Liver (tissue), 9 donors: ENCODE measurements around the gene SEMA4F. TPM values are rescaled to one million over a fixed set of nuclear protein-coding genes. Genes with fewer than 3 reads are reported as not detected.

Source experiments
- DNase-seq: peaks from one replicate; pipeline ENCODE4 v3.0.0-alpha.2; 2017; ENCODE audit warnings: low spot score
- H3K27ac ChIP-seq, 2 donors: one replicate each; pipeline ENCODE4 v1.7.0; 2013; ENCODE audit warnings: inconsistent platforms in 2 of 2, low read length in 2 of 2, control low read depth in 1 of 2, low read depth in 1 of 2, mild to moderate bottlenecking in 1 of 2
- H3K27me3 ChIP-seq, 4 donors: one replicate each; pipeline versions ENCODE4 v1.6.1 to v1.7.0; 2013; ENCODE audit warnings: low read length in 3 of 4, inconsistent platforms in 1 of 4, mild to moderate bottlenecking in 1 of 4, moderate library complexity in 1 of 4; ENCODE audit not compliant: control insufficient read depth in 4 of 4, insufficient read depth in 4 of 4
- H3K36me3 ChIP-seq, 4 donors: one replicate each; pipeline versions ENCODE4 v1.6.1 to v1.7.0; 2013; ENCODE audit warnings: low read length in 3 of 4, mild to moderate bottlenecking in 3 of 4, low read depth in 1 of 4, moderate library complexity in 1 of 4; ENCODE audit not compliant: control insufficient read depth in 4 of 4, insufficient read depth in 3 of 4
- H3K4me1 ChIP-seq, 4 donors: one replicate each; pipeline versions ENCODE4 v1.6.1 to v1.7.0; 2013; ENCODE audit warnings: low read length in 3 of 4, mild to moderate bottlenecking in 3 of 4, moderate library complexity in 1 of 4; ENCODE audit not compliant: control insufficient read depth in 4 of 4, insufficient read depth in 4 of 4
- H3K4me3 ChIP-seq, 3 donors: one replicate each; pipeline versions ENCODE4 v1.6.1 to v1.7.0; 2013; ENCODE audit warnings: low read length in 3 of 3, control low read depth in 1 of 3, low read depth in 1 of 3, mild to moderate bottlenecking in 1 of 3
- H3K9ac ChIP-seq, 2 donors: one replicate each; pipeline ENCODE4 v1.7.0; 2013; ENCODE audit warnings: low read length in 2 of 2, mild to moderate bottlenecking in 2 of 2, moderate library complexity in 2 of 2, control low read depth in 1 of 2, low read depth in 1 of 2
- H3K9me3 ChIP-seq, 4 donors: one replicate each; pipeline versions ENCODE4 v1.6.1 to v1.7.0; 2013; ENCODE audit warnings: low read length in 3 of 4; ENCODE audit not compliant: control insufficient read depth in 4 of 4
- EGR1 ChIP-seq, 2 donors: IDR thresholded peaks; 2 replicates each; pipeline ENCODE4 v1.6.1; 2016 to 2018; ENCODE audit warnings: antibody characterized with exemption in 2 of 2, low read depth in 2 of 2
- FOXA1 ChIP-seq: IDR thresholded peaks from 2 replicates; pipeline ENCODE4 v1.6.1; 2016; ENCODE audit warnings: antibody characterized with exemption
- FOXA2 ChIP-seq: IDR thresholded peaks from 2 replicates; pipeline ENCODE4 v1.6.1; 2016; ENCODE audit warnings: antibody characterized with exemption
- GABPA ChIP-seq, 2 donors: IDR thresholded peaks in 1 of 2; conservative IDR thresholded peaks in 1 of 2; 2 replicates each; pipeline ENCODE4 v1.6.1; 2016; ENCODE audit warnings: antibody characterized with exemption in 2 of 2, mild to moderate bottlenecking in 1 of 2, moderate library complexity in 1 of 2
- HNF4A ChIP-seq, 2 donors: conservative IDR thresholded peaks; 2 replicates each; pipeline ENCODE4 v1.6.1; 2016; ENCODE audit warnings: antibody characterized with exemption in 2 of 2, mild to moderate bottlenecking in 2 of 2
- HNF4G ChIP-seq: IDR thresholded peaks from 2 replicates; pipeline ENCODE4 v1.6.1; 2016; ENCODE audit warnings: antibody characterized with exemption
- JUND ChIP-seq, 2 donors: IDR thresholded peaks; 2 replicates each; pipeline ENCODE4 v1.6.1; 2016; ENCODE audit warnings: antibody characterized with exemption in 2 of 2
- NR2F2 ChIP-seq: IDR thresholded peaks from 2 replicates; pipeline ENCODE4 v1.6.1; 2016; ENCODE audit warnings: antibody characterized with exemption
- RAD21 ChIP-seq, 2 donors: IDR thresholded peaks; 2 replicates each; pipeline ENCODE4 v1.6.1; 2016; ENCODE audit warnings: antibody characterized with exemption in 2 of 2, mild to moderate bottlenecking in 2 of 2
- REST ChIP-seq: IDR thresholded peaks from 2 replicates; pipeline ENCODE4 v1.6.1; 2016; ENCODE audit warnings: antibody characterized with exemption, mild to moderate bottlenecking
- SP1 ChIP-seq: IDR thresholded peaks from 2 replicates; pipeline ENCODE4 v1.6.1; 2018; ENCODE audit warnings: antibody characterized with exemption, mild to moderate bottlenecking
- TAF1 ChIP-seq: conservative IDR thresholded peaks from 2 replicates; pipeline ENCODE4 v1.6.1; 2016; ENCODE audit warnings: antibody characterized with exemption, mild to moderate bottlenecking
- YY1 ChIP-seq: IDR thresholded peaks from 2 replicates; pipeline ENCODE4 v1.6.1; 2016; ENCODE audit warnings: antibody characterized with exemption, mild to moderate bottlenecking
- ZBTB33 ChIP-seq: IDR thresholded peaks from 2 replicates; pipeline ENCODE4 v1.6.1; 2016; ENCODE audit warnings: antibody characterized with exemption
- WGBS: extraction: QIAGEN DNeasy Blood & Tissue Kit; methylation state at CpG from one replicate; pipeline ENCODE4 v1.1.7; 2013; 5-methylcytosine and 5-hydroxymethylcytosine counted together
- polyA plus RNA-seq, 2 donors: library from polyadenylated mRNA; stranded (reverse) in 1 of 2; unstranded in 1 of 2; fragments of 200-250 nt in 1 of 2; fragments of >200 nt in 1 of 2; fragmentation: Nextera tagmentation in 1 of 2; extraction: Ambion mirVana in 1 of 2; gene quantifications; one replicate each; pipeline versions ENCODE4 v1.2.1 to v1.2.3, GENCODE V29; 2013 to 2015
- total RNA-seq, 2 donors: library from RNA; depleted of rRNA; stranded (reverse); fragments of >200 nt; gene quantifications; one replicate each; pipeline ENCODE4 v1.2.3, GENCODE V29; 2014
- TF ChIP-seq, protein P1 (sequence below): IDR thresholded peaks from 2 replicates; pipeline ENCODE4 v1.6.1; 2016; ENCODE audit warnings: antibody characterized with exemption
- TF ChIP-seq, protein P2 (sequence below): IDR thresholded peaks from 2 replicates; pipeline ENCODE4 v1.6.1; 2016; ENCODE audit warnings: antibody characterized with exemption
- TF ChIP-seq, protein P3 (sequence below): fragments of 150-350 bp; IDR thresholded peaks from 2 replicates; pipeline ENCODE4 v1.5.1; 2017; ENCODE audit warnings: improper control_type of control experiment, low read depth, low read length; ENCODE audit not compliant: missing input control
- donor health status: healthy.
- donor health status: healthy.
- donor health status: healthy.
- donor health status: healthy.
- donor health status: healthy.

Gene SEMA4F
- total and polyA plus RNA-seq, 4 donors, result 0.57 to 1.1 (median 0.96) TPM

DNA sequence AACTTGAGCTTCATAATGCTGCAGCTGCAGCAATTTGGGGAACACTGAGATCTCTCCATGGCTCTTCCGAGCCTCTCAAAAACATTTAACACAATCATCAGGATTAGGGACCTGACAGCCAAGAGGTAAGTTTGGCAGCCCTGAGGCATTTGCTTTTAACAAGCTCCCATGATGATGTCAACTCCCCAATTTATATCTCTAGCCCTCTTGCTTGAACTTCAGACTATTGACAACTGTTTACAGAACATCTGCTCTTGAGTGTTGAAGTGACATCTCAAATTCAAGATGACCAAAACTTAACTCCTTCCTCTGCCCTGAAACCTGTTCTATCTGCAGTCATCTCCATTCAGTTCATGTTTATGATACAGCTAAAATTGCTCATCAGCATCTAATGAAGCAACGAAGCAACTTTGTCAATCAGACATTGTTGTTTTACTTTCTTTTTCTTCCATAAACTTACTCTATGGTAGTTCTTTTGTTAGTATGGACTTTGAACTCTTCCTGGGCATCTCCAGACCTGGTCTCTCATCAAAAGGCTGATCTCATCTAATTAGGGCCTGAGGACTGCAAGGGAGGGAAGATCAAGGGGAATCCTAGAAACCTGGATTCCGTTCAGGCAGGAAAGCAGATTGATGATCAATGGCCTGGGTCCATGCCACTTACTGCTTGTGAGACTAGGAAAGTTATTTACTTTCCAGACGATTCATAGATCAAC is 48.1 kb downstream of the SEMA4F start:
- H3K9me3 ChIP-seq, result no peaks in the 10 kb centered on the region
- 64% methylated on average over 4 of the region's 4 CpGs for WGBS
- TF ChIP-seq, protein P1, sequence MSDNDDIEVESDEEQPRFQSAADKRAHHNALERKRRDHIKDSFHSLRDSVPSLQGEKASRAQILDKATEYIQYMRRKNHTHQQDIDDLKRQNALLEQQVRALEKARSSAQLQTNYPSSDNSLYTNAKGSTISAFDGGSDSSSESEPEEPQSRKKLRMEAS, result no peak
- no peak for TF ChIP-seq YY1
- TF ChIP-seq, protein P2, sequence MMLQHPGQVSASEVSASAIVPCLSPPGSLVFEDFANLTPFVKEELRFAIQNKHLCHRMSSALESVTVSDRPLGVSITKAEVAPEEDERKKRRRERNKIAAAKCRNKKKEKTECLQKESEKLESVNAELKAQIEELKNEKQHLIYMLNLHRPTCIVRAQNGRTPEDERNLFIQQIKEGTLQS, result no peak
- TF ChIP-seq FOXA2, result no peak
- TF ChIP-seq JUND (IDR thresholded peaks at IDR 0.05), result no peak
- TF ChIP-seq RAD21 (IDR thresholded peaks at IDR 0.05), result no peak
- no peak for TF ChIP-seq SP1
- no peak for TF ChIP-seq FOXA1
- TF ChIP-seq NR2F2, result no peak

DNA sequence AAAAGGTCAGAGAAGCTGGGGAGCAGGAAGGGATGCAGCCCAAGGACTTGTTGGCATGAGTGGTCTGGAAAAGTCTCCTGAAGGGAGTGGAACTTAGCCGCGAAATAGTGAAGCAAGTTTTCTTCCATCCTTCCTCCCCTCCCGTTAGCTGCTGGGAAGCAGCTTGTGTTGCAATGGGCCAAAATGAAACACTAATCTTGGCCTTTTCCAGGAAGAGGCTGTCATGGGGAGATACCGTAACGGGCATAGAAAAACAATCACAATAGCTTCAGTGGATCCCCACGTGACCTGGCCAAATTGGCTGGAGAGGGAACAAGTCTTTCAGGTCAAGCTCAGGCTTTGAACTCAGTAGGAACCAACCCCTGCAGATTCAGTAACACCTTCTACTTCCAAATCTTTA is 49.3 kb downstream of the SEMA4F start:
- Histone ChIP-seq H3K36me3 (no peaks in the 10 kb centered on the region), H3K4me1 (no peaks in the 10 kb centered on the region), H3K27me3 (no peaks in the 10 kb centered on the region), H3K9me3 (no peaks in the 10 kb centered on the region), H3K4me3 (no peak overlapping the region), H3K27ac (no peak overlapping the region), H3K9ac (no peak overlapping the region)
- TF ChIP-seq ZBTB33 (no peak), HNF4A (conservative IDR thresholded peaks at IDR 0.05) (no peak), RAD21 (IDR thresholded peaks at IDR 0.05) (no peak), EGR1 (IDR thresholded peaks at IDR 0.05; ENCODE audit: low read depth in 2 of 2) (no peak), HNF4G (no peak), TAF1 (no peak)
- TF ChIP-seq, protein P1, result no peak
- 73% methylated on average over 6 of the region's 6 CpGs for WGBS
- no peak for DNase-seq

More for the DNA sequence above, 48.1 kb downstream of the SEMA4F start:
- no peak overlapping the region for H3K27ac ChIP-seq
- H3K36me3 ChIP-seq, result no peaks in the 10 kb centered on the region
- peaks cover 0 to 2% (median 0%) of the 10 kb centered on the region in 4 donors for H3K27me3 ChIP-seq
- H3K9ac ChIP-seq, result no peak overlapping the region
- H3K4me3 ChIP-seq, result no peak overlapping the region
- no peak for DNase-seq
- no peaks in the 10 kb centered on the region for H3K4me1 ChIP-seq

DNA sequence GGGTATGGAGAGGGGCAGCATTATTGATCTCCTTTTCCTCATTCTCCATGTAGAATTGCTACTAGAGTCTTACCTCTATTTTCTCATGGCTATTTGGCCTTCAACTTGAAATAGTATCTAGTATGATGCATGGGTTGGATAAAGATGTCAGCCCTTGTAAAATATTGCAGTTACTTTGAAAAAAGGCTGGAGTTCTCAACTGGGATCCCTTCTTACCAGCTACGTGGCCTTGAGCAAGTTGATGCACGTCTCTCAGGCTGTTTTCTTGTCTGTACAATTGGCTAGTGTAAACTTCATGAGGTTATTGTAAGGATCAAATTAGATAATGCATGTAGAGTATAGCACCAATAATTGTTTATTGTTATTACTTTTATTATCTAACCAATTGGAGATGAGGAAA is 50.2 kb downstream of the SEMA4F start:
- no peak for DNase-seq
- Histone ChIP-seq H3K9me3 (no peaks in the 10 kb centered on the region), H3K27ac (no peak overlapping the region), H3K4me3 (no peak overlapping the region), H3K9ac (no peak overlapping the region), H3K4me1 (no peaks in the 10 kb centered on the region), H3K36me3 (no peaks in the 10 kb centered on the region), H3K27me3 (no peaks in the 10 kb centered on the region)
- 96% methylated on average over 2 of the region's 2 CpGs for WGBS
- TF ChIP-seq SP1, result no peak
- no peak for TF ChIP-seq HNF4A (conservative IDR thresholded peaks at IDR 0.05)
- TF ChIP-seq GABPA (IDR thresholded peaks at IDR 0.05 in 1 of 2, conservative IDR thresholded peaks at IDR 0.05 in 1 of 2), result no peak
- no peak for TF ChIP-seq FOXA1
- no peak for TF ChIP-seq EGR1 (IDR thresholded peaks at IDR 0.05; ENCODE audit: low read depth in 2 of 2)
- TF ChIP-seq, protein P2, result no peak
- no peak for TF ChIP-seq JUND (IDR thresholded peaks at IDR 0.05)
- no peak for TF ChIP-seq REST
- TF ChIP-seq, protein P1, result no peak
- TF ChIP-seq, protein P3, sequence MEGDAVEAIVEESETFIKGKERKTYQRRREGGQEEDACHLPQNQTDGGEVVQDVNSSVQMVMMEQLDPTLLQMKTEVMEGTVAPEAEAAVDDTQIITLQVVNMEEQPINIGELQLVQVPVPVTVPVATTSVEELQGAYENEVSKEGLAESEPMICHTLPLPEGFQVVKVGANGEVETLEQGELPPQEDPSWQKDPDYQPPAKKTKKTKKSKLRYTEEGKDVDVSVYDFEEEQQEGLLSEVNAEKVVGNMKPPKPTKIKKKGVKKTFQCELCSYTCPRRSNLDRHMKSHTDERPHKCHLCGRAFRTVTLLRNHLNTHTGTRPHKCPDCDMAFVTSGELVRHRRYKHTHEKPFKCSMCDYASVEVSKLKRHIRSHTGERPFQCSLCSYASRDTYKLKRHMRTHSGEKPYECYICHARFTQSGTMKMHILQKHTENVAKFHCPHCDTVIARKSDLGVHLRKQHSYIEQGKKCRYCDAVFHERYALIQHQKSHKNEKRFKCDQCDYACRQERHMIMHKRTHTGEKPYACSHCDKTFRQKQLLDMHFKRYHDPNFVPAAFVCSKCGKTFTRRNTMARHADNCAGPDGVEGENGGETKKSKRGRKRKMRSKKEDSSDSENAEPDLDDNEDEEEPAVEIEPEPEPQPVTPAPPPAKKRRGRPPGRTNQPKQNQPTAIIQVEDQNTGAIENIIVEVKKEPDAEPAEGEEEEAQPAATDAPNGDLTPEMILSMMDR, result no peak
- TF ChIP-seq HNF4G, result no peak
- TF ChIP-seq TAF1, result no peak
- TF ChIP-seq YY1, result no peak
- TF ChIP-seq FOXA2, result no peak
- TF ChIP-seq RAD21 (IDR thresholded peaks at IDR 0.05), result no peak
